Measurements from ENCODE around the gene ERC2.

The ERC2 gene

GRCh38 chr3:56201407-56201806 is 266.9 kb downstream of the ERC2 start:
- no peaks in the 10 kb centered on the region for H3K36me3 ChIP-seq
- TF ChIP-seq, protein P1, sequence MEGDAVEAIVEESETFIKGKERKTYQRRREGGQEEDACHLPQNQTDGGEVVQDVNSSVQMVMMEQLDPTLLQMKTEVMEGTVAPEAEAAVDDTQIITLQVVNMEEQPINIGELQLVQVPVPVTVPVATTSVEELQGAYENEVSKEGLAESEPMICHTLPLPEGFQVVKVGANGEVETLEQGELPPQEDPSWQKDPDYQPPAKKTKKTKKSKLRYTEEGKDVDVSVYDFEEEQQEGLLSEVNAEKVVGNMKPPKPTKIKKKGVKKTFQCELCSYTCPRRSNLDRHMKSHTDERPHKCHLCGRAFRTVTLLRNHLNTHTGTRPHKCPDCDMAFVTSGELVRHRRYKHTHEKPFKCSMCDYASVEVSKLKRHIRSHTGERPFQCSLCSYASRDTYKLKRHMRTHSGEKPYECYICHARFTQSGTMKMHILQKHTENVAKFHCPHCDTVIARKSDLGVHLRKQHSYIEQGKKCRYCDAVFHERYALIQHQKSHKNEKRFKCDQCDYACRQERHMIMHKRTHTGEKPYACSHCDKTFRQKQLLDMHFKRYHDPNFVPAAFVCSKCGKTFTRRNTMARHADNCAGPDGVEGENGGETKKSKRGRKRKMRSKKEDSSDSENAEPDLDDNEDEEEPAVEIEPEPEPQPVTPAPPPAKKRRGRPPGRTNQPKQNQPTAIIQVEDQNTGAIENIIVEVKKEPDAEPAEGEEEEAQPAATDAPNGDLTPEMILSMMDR (IDR thresholded peaks at IDR 0.05; ENCODE audit: low read depth, low read length): no peak

GRCh38 chr3:56200251-56200650 is 268.0 kb downstream of the ERC2 start:
- no peaks in the 10 kb centered on the region for H3K9me3 ChIP-seq (ENCODE audit: severe bottlenecking)
- no peaks in the 10 kb centered on the region for H3K27me3 ChIP-seq (ENCODE audit: insufficient read depth, low read depth, severe bottlenecking)
- no peak for DNase-seq
- H3K27ac ChIP-seq: no peak overlapping the region
- no peaks in the 10 kb centered on the region for H3K36me3 ChIP-seq
- TF ChIP-seq, protein P1 (IDR thresholded peaks at IDR 0.05; ENCODE audit: low read depth, low read length): no peak
- H3K4me3 ChIP-seq (ENCODE audit: low read depth, low read length): no peak overlapping the region

More at GRCh38 chr3:56201407-56201806, 266.9 kb downstream of the ERC2 start:
- H3K27ac ChIP-seq: no peak overlapping the region
- no peak overlapping the region for H3K4me3 ChIP-seq (ENCODE audit: low read depth, low read length)
- no peaks in the 10 kb centered on the region for H3K27me3 ChIP-seq (ENCODE audit: insufficient read depth, low read depth, severe bottlenecking)
- DNase-seq: no peak
- no peaks in the 10 kb centered on the region for H3K9me3 ChIP-seq (ENCODE audit: severe bottlenecking)

DNA sequence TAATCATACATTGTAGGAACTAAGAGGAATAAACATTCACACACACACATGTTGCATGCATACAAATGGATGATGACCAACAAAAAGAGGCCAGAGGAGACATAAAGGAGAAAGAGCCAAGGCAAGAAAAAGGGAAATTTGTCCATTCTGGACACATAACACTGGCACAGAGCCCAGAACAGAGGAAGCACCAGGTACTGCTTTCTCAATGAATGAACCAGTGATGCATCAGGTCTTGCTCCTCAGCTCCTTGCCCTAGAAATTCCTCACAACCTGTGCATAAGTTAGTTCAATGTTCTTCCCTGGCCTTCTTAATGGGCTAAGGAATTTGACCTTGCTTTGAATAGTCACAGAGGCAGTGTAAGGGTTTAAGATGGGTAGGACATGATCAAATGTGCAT is 270.3 kb downstream of the ERC2 start:
- H3K27me3 ChIP-seq (ENCODE audit: insufficient read depth, low read depth, severe bottlenecking): no peaks in the 10 kb centered on the region
- TF ChIP-seq, protein P1 (IDR thresholded peaks at IDR 0.05; ENCODE audit: low read depth, low read length): no peak
- H3K36me3 ChIP-seq: no peaks in the 10 kb centered on the region
- no peak for DNase-seq
- H3K9me3 ChIP-seq (ENCODE audit: severe bottlenecking): no peaks in the 10 kb centered on the region
- no peak overlapping the region for H3K4me3 ChIP-seq (ENCODE audit: low read depth, low read length)
- no peak overlapping the region for H3K27ac ChIP-seq

- TF ChIP-seq, protein P1 (IDR thresholded peaks at IDR 0.05; ENCODE audit: low read depth, low read length): no peak
- Histone ChIP-seq H3K36me3 (no peaks in the 10 kb centered on the region), H3K4me3 (ENCODE audit: low read depth, low read length) (no peak overlapping the region), H3K9me3 (ENCODE audit: severe bottlenecking) (no peaks in the 10 kb centered on the region), H3K27ac (no peak overlapping the region), H3K27me3 (ENCODE audit: insufficient read depth, low read depth, severe bottlenecking) (no peaks in the 10 kb centered on the region)
- no peak for DNase-seq
Observed at GRCh38 chr3:56197259-56197965, 270.9 kb downstream of the ERC2 start.

DNA sequence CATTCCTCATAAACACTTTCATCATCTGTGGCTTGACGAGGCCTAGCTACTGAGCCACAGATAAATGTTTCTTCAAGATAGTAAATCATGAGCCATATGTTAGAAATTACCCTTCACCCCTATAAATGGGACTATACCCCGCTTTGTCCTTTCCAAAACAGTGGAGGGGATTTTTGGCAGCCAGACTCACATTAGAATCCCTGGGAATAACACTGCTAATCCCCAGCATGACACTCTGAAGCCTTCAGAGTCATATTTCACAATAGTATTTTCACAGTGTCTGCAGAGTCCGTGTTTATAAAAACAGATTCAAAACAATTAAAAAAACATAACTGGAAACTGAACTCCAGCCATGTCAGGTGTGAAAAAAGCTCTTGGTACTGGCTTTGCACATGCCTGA is 271.6 kb downstream of the ERC2 start:
- no peaks in the 10 kb centered on the region for H3K9me3 ChIP-seq (ENCODE audit: severe bottlenecking)
- no peak overlapping the region for H3K27ac ChIP-seq
- TF ChIP-seq, protein P1 (IDR thresholded peaks at IDR 0.05; ENCODE audit: low read depth, low read length): no peak
- no peak overlapping the region for H3K4me3 ChIP-seq (ENCODE audit: low read depth, low read length)
- no peak for DNase-seq
- H3K27me3 ChIP-seq (ENCODE audit: insufficient read depth, low read depth, severe bottlenecking): no peaks in the 10 kb centered on the region
- H3K36me3 ChIP-seq: no peaks in the 10 kb centered on the region

GRCh38 chr3:56193519-56193918 is 274.7 kb downstream of the ERC2 start:
- Histone ChIP-seq H3K27ac (no peak overlapping the region), H3K4me3 (ENCODE audit: low read depth, low read length) (no peak overlapping the region), H3K27me3 (ENCODE audit: insufficient read depth, low read depth, severe bottlenecking) (no peaks in the 10 kb centered on the region), H3K36me3 (no peaks in the 10 kb centered on the region), H3K9me3 (ENCODE audit: severe bottlenecking) (no peaks in the 10 kb centered on the region)
- TF ChIP-seq, protein P1 (IDR thresholded peaks at IDR 0.05; ENCODE audit: low read depth, low read length): no peak
- no peak for DNase-seq

All from WERI-Rb-1 (cell line).